ENCODE measurements around the gene ARHGEF16. TPM values are rescaled to one million over a fixed set of nuclear protein-coding genes. Genes with fewer than 3 reads are reported as not detected.

The ARHGEF16 gene
- total RNA-seq, 1 donor from 2014 or later = 12.2 TPM

- Histone ChIP-seq H3K9me3 (no peaks in the 10 kb centered on the region), H3K4me3 (no peak overlapping the region), H3K27ac (no peak overlapping the region), H3K27me3 (no peaks in the 10 kb centered on the region), H3K4me1 (no peaks in the 10 kb centered on the region), H3K36me3 (peaks cover 19% of the 10 kb centered on the region)
- ATAC-seq (no peak), DNase-seq (no peak)
- intact Hi-C loops (cut with DNase I) = no loop called here
- TF ChIP-seq, protein P1, sequence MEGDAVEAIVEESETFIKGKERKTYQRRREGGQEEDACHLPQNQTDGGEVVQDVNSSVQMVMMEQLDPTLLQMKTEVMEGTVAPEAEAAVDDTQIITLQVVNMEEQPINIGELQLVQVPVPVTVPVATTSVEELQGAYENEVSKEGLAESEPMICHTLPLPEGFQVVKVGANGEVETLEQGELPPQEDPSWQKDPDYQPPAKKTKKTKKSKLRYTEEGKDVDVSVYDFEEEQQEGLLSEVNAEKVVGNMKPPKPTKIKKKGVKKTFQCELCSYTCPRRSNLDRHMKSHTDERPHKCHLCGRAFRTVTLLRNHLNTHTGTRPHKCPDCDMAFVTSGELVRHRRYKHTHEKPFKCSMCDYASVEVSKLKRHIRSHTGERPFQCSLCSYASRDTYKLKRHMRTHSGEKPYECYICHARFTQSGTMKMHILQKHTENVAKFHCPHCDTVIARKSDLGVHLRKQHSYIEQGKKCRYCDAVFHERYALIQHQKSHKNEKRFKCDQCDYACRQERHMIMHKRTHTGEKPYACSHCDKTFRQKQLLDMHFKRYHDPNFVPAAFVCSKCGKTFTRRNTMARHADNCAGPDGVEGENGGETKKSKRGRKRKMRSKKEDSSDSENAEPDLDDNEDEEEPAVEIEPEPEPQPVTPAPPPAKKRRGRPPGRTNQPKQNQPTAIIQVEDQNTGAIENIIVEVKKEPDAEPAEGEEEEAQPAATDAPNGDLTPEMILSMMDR (IDR thresholded peaks at IDR 0.05) = no peak
Observed at GRCh38 chr1:3510136-3510955, 55.9 kb downstream of the ARHGEF16 start.

DNA sequence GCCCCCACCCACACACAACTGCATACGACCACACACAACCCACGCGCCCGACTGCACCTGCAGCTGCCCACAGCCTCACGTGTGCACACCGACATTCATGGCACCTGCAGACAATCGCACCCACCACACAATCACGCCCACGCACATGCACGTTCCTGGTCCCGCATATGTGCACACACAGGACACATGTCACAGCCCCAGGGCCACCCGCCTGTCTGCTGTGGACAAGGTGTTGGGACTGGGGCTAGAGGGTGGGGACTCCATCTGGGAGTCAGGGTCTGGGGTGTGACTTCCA is 56.4 kb downstream of the ARHGEF16 start:
- no peak for ATAC-seq
- intact Hi-C loops (cut with DNase I) = no loop called here
- no peak for DNase-seq
- H3K4me3 ChIP-seq = no peak overlapping the region
- TF ChIP-seq, protein P1 (IDR thresholded peaks at IDR 0.05) = no peak
- no peaks in the 10 kb centered on the region for H3K9me3 ChIP-seq
- H3K36me3 ChIP-seq = peaks cover 19% of the 10 kb centered on the region
- H3K27me3 ChIP-seq = no peaks in the 10 kb centered on the region
- no peak overlapping the region for H3K27ac ChIP-seq
- no peaks in the 10 kb centered on the region for H3K4me1 ChIP-seq

DNA sequence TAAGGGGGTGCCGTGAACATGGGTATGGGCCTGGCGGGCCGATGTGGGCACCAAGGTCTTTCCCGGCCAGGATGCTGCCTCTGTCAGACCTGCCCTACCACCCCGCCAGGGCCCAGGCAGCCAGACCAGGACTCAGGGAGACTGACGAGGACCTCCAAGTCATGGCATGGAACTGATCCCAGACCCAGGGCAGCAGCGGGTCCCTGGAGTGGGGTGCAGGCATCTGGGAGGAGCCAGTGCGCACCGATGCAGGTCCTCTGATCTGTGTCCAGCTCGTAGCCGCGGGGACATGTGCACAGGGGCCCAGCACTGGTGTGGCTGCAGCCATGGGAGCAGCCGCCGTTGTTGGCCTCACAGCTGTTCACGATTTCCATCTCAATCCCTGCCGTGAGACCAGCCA is 56.8 kb downstream of the ARHGEF16 start:
- Histone ChIP-seq H3K36me3 (peaks cover 19% of the 10 kb centered on the region), H3K4me3 (no peak overlapping the region), H3K27ac (no peak overlapping the region), H3K4me1 (no peaks in the 10 kb centered on the region), H3K27me3 (no peaks in the 10 kb centered on the region), H3K9me3 (no peaks in the 10 kb centered on the region)
- intact Hi-C loops (cut with DNase I) = no loop called here
- ATAC-seq (no peak), DNase-seq (no peak)
- TF ChIP-seq, protein P1 (IDR thresholded peaks at IDR 0.05) = no peak

DNA sequence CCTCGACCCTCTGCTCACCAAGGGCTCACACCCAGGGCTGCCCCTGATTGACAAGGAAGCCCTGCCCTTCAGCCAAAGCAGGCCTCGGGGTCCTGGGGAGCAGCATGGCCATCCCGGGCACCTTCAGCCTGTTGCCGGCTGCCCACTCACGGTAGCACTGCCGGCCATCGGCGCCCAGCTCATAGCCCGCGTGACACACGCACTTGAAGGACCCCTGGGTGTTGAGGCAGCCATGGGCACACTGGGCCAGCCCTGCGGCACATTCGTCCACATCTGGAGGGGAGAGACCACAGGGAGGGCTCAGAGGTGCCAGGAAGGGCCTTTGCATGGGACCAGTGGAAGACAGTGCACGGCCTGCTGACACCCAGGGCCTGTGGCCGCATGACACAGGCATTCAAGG is 57.4 kb downstream of the ARHGEF16 start:
- Histone ChIP-seq H3K4me1 (no peaks in the 10 kb centered on the region), H3K27me3 (no peaks in the 10 kb centered on the region), H3K36me3 (peaks cover 15% of the 10 kb centered on the region), H3K9me3 (no peaks in the 10 kb centered on the region), H3K27ac (no peak overlapping the region), H3K4me3 (no peak overlapping the region)
- DNase-seq = no peak
- intact Hi-C loops (cut with DNase I) = no loop called here
- ATAC-seq = no peak
- TF ChIP-seq, protein P1 (IDR thresholded peaks at IDR 0.05) = no peak

GRCh38 chr1:3514404-3514803 is 59.9 kb downstream of the ARHGEF16 start:
- Histone ChIP-seq H3K9me3 (no peaks in the 10 kb centered on the region), H3K4me1 (no peaks in the 10 kb centered on the region), H3K4me3 (no peak overlapping the region), H3K27me3 (no peaks in the 10 kb centered on the region), H3K36me3 (no peaks in the 10 kb centered on the region), H3K27ac (no peak overlapping the region)
- TF ChIP-seq, protein P1 (IDR thresholded peaks at IDR 0.05) = no peak
- ATAC-seq (no peak), DNase-seq (no peak)
- intact Hi-C loops (cut with DNase I) = no loop called here

DNA sequence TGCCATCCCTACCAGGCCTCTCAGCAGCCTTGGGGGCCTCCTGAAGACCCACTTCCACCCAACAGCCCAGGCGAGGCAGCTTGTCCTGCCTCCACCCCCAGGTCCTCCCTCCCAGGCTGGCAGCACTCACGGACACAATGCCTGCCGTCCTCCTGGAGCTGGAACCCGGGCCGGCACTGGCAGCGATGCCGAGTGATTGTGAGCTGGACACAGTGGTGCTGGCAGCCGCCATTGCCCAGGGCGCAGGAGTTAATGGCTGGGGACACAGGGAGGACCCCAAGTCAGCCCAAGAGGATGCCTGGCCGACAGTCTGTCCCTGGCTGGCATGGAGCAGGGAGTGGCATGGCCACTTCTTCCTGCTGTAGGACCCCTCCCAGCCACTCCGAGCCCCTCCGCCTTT is 60.8 kb downstream of the ARHGEF16 start:
- intact Hi-C loops (cut with DNase I) = no loop called here
- Histone ChIP-seq H3K36me3 (no peaks in the 10 kb centered on the region), H3K27me3 (no peaks in the 10 kb centered on the region), H3K4me1 (no peaks in the 10 kb centered on the region), H3K27ac (no peak overlapping the region), H3K4me3 (no peak overlapping the region), H3K9me3 (no peaks in the 10 kb centered on the region)
- TF ChIP-seq, protein P1 (IDR thresholded peaks at IDR 0.05) = no peak
- ATAC-seq (no peak), DNase-seq (no peak)

All from upper lobe of right lung (tissue), 1 donor.